Measurements from ENCODE around the gene LEF1.

The LEF1 gene

DNA sequence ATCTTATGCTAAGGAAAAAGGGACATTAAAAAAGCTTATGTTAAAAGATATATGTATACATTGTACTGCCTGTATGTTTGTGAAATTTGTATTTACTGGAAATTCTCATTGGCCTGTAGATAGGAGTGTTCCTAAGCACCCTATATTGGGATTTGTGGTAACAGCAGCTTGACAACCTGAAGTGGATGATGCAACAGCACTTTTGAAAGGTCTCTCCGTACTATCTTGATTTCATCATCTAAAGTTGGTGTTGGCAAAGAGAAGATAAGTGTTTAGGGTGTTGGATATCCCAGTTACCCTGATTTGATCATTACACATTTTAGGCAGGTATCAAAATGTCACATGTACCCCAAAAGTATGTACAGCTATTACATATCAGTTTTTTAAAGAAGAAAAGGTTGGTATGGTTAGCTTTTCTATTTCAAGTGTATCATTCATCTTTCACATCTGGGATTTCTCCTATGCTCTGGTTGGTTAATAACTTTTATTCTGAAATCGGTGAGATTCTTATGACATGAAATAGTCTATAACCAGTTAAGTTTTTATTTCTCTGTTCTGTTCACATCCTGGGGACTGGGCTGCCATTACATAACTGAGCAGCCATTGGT, 168.7 kb downstream of the LEF1 start:
- Histone ChIP-seq H3K4me3 (no peak overlapping the region), H3K27ac (peak overlapping the region; percentile 45 to 81)

GRCh38 chr4:107997794-107998193, 170.9 kb downstream of the LEF1 start:
- DNase-seq (ENCODE audit: low spot score): no peak
- peak overlapping the region; percentile 81 to 87 for H3K27ac ChIP-seq
- TF ChIP-seq CTCF (IDR thresholded peaks at IDR 0.05): no peak
- H3K4me3 ChIP-seq: no peak overlapping the region

More for the DNA sequence above, 168.7 kb downstream of the LEF1 start:
- TF ChIP-seq CTCF (IDR thresholded peaks at IDR 0.05): no peak
- DNase-seq (ENCODE audit: low spot score): no peak

Data from coronary artery (tissue), 2 donors.